Activated CD4-positive, CD25-positive, alpha-beta regulatory T cell treated with anti-CD3 and anti-CD28 coated beads, Interleukin-2, amount 50 U/mL, for 24 hours (primary cell): ENCODE data around the gene CREB3.

Source experiments
- ATAC-seq, 2 donors: fragments of 150-1000 bp; cut with Tn5 transposase; one replicate each; pipeline ENCODE4 v1.10.0; 2021; ENCODE audit warnings: mild to moderate bottlenecking in 1 of 2, moderate library complexity in 1 of 2

CREB3 gene

GRCh38 chr9:35783418-35783817 is 51.0 kb downstream of the CREB3 start:
- no peak for ATAC-seq
